GM18526 (cell line): ENCODE data around the gene ZNF462.

Source experiments
- POLR2A ChIP-seq: IDR thresholded peaks from 3 replicates; pipeline ENCODE4 v1.6.1; 2011; ENCODE audit not compliant: insufficient read length; ENCODE audit errors: extremely low read depth

The ZNF462 gene

DNA sequence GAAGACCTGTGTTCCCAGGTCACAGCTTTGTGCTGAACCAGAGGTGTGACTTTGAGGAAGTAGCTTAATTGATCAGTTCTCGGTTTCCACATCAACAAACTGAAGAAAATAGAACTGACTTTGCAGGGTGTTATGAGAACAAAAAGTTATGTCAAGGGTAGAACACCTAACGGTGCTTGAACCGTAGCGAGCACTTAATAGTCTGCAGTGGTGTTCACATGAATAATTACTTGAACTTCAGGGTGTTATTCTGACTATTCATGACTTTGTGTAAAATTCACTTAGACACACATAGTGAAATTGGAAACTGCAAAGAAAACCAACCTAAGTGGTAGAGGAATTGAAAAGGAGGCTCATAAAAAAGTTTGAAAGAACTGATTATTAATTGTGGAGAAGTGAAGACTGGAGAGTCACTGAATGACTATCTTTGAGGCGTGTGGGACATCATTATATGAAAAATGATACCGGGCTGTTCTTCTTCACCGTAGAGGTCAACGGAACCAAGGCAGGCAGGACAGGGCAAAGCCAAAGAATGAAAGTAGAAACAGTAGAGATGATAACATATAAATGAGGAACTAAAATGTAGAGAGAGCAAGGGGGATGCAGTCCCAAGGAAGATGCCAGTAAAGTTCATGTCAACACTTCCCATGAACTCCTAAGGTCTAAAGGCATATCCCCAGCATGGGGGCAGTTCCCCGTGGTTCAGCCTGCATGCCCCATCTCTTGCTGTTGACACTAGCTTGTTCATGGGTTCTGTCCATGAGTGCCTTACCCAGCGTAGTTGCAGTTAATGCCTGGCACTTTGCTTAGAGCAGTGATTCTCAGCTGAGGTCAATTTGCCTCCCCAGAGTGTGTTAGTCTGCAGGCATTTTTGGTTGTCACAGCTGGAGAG, 118.7 kb downstream of the ZNF462 start:
- TF ChIP-seq POLR2A = no peak

GRCh38 chr9:106982636-106983035, 119.7 kb downstream of the ZNF462 start:
- no peak for TF ChIP-seq POLR2A

GRCh38 chr9:106983346-106983745, 120.4 kb downstream of the ZNF462 start:
- no peak for TF ChIP-seq POLR2A

GRCh38 chr9:106992186-106992585, 129.2 kb downstream of the ZNF462 start:
- no peak for TF ChIP-seq POLR2A

DNA sequence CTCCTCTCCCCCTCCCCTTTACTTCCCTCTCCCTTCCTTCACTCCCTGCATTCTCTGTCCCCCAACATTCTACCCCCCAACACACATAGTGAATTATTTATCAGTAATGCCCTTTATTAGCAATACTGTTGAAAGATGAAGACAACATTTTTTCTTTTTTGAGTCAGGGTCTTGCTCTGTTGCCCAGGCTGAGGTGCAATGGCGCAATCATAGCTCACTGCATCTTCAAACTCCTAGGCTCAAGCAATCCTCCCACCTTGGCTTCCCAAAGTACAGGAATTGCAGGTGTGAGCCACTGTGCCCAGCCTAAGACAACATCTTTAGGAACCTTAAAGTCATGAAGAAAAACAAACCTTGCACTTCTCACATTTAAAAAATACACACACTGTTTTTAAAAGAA, 130.6 kb downstream of the ZNF462 start:
- no peak for TF ChIP-seq POLR2A

GRCh38 chr9:106994463-106994862, 131.5 kb downstream of the ZNF462 start:
- TF ChIP-seq POLR2A = no peak

- no peak for TF ChIP-seq POLR2A
Measured at GRCh38 chr9:107000218-107000617, 137.3 kb downstream of the ZNF462 start.

GRCh38 chr9:107005201-107005600, 142.2 kb downstream of the ZNF462 start:
- TF ChIP-seq POLR2A = no peak

DNA sequence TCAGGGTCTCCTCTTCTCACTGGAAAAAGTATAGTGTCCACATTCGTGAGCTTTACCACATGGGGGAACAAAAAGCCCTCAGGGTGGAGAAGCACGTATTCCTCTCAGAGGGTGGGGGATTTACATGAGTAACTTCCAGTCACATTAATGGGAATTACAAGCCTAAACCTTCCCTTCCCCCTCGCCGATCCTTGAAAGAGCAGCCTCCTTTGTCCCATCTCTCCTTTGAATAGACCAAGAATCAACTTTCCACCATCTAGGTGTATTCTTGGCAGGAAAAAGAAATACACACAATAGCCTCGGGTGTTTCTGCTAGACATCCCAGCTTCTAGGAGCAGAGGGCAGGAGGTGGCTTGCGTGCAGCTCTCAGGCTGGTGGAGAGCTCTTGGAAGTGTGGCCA, 144.4 kb downstream of the ZNF462 start:
- no peak for TF ChIP-seq POLR2A

GRCh38 chr9:107008011-107008410, 145.0 kb downstream of the ZNF462 start:
- TF ChIP-seq POLR2A = no peak

GRCh38 chr9:107008447-107008846, 145.5 kb downstream of the ZNF462 start:
- TF ChIP-seq POLR2A = no peak

DNA sequence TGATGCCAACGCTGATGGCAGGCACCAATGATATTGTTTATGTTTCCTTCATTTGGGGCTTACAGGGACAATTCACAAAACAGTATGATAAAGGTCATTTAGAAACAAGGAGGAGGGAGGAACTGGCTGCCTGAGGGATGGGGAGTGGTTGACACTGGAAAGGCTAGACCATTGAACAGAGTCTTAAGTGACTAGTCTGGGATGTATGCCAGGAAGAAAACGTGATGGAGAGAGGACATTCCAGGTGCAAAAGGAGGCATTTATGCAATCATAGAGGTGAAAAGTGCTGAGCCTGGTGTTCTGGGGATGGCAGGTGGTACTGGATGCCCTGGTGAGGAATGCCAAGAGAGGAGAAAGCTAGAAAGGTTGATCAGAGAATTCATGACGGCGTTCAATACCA, 153.4 kb downstream of the ZNF462 start:
- no peak for TF ChIP-seq POLR2A

DNA sequence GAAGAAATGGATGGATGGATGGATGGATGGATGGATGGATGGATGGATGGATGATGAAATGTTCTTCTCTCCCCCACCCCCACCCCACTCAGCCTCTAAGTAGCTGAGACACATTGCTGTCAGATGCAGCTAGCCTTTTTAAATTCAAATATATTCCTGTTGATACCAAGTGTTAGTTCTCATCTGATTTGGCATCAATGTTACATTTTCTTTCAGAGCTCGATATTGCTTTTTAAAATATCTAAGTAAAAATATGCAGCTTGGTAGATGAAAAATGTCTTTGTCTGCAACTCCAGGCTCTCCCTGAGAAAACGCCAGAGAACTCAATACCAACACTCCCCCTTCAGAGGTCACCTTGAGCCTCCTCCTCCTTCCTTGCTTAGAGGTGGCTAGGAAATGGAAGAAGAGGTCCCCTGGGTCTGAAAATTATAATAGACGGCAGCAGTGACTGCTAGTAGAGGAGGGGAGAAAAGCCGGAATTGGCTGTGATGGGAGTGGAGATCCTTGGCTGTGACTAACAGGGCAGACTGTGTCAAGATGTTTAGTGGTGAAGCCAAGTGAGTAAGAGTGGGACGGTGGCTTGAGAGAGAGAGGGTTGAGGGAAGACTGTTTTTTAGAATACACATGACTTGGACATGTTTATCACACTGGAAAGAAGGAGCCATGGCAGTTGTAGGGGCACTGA, 156.0 kb downstream of the ZNF462 start:
- no peak for TF ChIP-seq POLR2A

DNA sequence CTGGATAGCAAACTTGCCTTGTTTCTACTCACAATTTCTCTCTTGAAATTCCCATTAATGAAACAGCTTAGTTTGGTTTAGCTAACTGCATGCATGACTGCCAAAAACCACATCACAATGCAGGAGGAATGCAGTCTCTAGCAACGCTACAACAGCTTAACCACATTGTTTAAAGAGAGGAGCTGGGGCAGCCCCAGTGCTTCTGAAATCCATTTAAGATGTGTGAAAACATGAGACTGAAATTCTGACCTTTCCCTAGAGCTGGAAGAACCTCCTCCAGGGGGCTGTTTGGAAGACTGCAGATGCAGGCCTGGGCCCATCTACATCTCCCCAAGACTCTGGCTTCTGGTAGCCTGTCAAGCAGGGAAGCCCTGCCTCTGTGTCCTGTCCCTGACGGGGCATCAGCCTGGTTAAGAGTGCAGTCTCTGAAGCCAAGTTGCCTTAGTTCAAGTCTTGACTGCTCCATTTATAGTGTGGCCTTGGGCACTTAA, 157.1 kb downstream of the ZNF462 start:
- no peak for TF ChIP-seq POLR2A

DNA sequence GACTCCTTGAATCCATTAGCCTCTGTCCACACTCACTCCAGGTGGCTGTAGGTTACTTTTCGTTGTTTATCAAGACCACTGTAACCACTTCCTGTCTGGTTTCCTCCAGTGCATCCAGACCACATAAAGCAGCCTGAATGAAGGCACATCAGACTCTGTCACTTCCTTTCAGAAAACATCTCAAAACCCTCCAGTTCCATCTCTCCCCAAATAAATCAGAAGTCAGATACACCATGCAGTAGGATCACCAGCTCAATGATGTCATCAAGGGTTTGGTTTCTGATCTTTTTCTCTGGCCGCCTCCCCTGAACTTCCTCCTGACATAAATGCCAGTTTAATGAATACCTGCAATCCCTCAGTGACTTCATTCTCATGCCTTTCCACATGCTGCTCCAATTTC, 161.2 kb downstream of the ZNF462 start:
- no peak for TF ChIP-seq POLR2A
